IPS DF 6.9 (cell line): Measurements from ENCODE around the gene SPEG.

Experiments
- DNase-seq: peaks from one replicate; pipeline ENCODE4 v3.0.0-alpha.2; 2013; ENCODE audit warnings: low read depth, low spot score
- H3K27ac ChIP-seq: one replicate; pipeline ENCODE4 v1.5.1; 2013; ENCODE audit warnings: low read length, control low read depth
- H3K27me3 ChIP-seq: 2 replicates; pipeline ENCODE4 v1.6.1; 2013; ENCODE audit warnings: mild to moderate bottlenecking, low read length; ENCODE audit not compliant: control insufficient read depth, insufficient read depth
- H3K36me3 ChIP-seq: 2 replicates; pipeline ENCODE4 v1.6.1; 2013; ENCODE audit warnings: low read length; ENCODE audit not compliant: control insufficient read depth, insufficient read depth
- H3K4me1 ChIP-seq: 2 replicates; pipeline ENCODE4 v1.6.1; 2013; ENCODE audit warnings: low read length; ENCODE audit not compliant: control insufficient read depth, insufficient read depth
- H3K4me3 ChIP-seq: 2 replicates; pipeline ENCODE4 v1.5.1; 2013; ENCODE audit warnings: mild to moderate bottlenecking, low read length
- H3K9me3 ChIP-seq: 2 replicates; pipeline ENCODE4 v1.6.1; 2013; ENCODE audit warnings: low read length, inconsistent platforms; ENCODE audit not compliant: control insufficient read depth, insufficient read depth
- WGBS: extraction: QIAGEN DNeasy Blood & Tissue Kit; methylation state at CpG from one replicate; pipeline ENCODE4 v1.1.7; 2013; ENCODE audit warnings: mixed read lengths, missing lambda C conversion rate; ENCODE audit not compliant: insufficient read length, insufficient coverage; 5-methylcytosine and 5-hydroxymethylcytosine counted together

SPEG gene

DNA sequence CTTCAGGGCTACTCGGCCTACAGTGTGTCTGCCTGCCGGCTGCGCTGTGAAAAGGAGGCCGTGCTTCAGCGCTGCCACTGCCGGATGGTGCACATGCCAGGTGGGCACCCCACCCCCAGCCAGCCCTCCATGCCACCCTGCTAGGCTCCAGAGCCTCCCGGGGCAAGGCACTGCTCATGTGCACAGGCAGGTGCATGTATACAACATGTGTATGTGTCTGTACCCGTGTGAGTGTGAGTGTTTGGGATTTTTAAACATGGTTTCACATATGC, 97.7 kb downstream of the SPEG start:
- no peak for DNase-seq
- Histone ChIP-seq H3K27ac (no peak overlapping the region), H3K27me3 (peaks cover 3% of the 10 kb centered on the region; the same call in 1 of the 2 replicates), H3K4me1 (peaks cover 4% of the 10 kb centered on the region; the same call in 1 of the 2 replicates), H3K4me3 (no peak overlapping the region), H3K9me3 (no peaks in the 10 kb centered on the region), H3K36me3 (no peaks in the 10 kb centered on the region)
- no CpG with 5 or more reads among the region's 8 CpGs for WGBS

DNA sequence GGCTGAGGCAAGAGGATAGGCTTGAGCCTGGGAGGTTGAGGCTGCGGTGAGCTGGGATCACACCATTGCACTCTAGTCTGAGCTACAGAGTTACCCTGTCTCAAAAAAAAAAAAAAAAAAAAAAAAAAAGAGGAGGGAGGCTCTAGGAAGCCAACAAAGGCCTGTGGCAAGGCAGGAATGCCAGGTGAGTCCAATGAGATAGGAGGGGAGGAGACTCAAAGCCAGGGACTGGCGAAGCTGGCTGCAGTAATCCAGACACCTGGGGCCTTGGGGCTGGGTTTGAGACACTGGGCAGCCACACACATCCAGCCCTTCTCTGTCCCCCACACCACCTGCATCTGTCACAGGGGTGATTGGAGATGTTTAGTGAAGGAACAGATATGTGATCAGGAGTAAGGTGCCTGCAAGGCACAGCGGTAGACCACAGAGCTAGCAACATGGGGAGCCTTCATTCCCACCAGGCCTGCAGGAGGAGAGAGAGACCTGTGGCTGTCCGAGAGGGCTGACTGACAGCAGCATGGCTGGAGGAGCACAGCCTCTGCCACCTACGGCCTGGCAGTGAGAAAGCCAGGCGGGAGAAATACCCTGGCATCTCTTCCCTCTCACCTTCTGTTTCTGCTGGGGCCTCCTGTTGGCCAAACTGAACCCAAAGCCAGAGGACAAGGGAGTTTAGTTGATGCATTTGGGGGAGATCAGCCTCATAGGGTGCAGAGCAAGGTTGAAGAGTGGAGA, 99.5 kb downstream of the SPEG start:
- H3K9me3 ChIP-seq = no peaks in the 10 kb centered on the region
- WGBS = no CpG with 5 or more reads among the region's 6 CpGs
- H3K4me3 ChIP-seq = no peak overlapping the region
- DNase-seq = no peak
- no peak overlapping the region for H3K27ac ChIP-seq
- H3K4me1 ChIP-seq = peaks cover 11% of the 10 kb centered on the region; the same call in 1 of the 2 replicates
- H3K27me3 ChIP-seq = peaks cover 3% of the 10 kb centered on the region; the same call in 1 of the 2 replicates
- peaks cover under 1% of the 10 kb centered on the region; the same call in 1 of the 2 replicates for H3K36me3 ChIP-seq

DNA sequence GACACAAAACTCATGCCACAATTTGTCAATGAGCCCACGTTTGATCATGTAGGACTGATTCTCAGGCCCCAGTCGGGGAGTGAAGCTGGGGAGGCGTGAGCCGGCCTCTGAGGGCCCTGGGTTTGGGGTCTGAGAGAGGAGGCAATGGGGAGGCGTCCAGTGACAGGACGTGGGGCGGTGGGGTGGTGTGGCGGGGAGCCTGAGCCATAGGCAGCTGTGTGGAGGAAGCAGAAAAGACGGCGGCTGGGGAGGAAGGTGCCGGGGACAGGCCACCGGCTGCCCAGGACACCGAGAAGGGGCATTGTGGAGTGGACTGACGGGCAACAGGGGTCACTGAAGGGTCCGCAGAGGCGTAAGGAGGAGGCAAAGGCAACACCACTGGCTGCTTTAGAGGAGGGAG, 101.8 kb downstream of the SPEG start:
- H3K9me3 ChIP-seq = no peaks in the 10 kb centered on the region
- H3K4me3 ChIP-seq = no peak overlapping the region
- H3K36me3 ChIP-seq = peaks cover 15% of the 10 kb centered on the region
- no CpG with 5 or more reads among the region's 16 CpGs for WGBS
- DNase-seq = no peak
- peaks cover 8% of the 10 kb centered on the region; the same call in 1 of the 2 replicates for H3K4me1 ChIP-seq
- no peaks in the 10 kb centered on the region for H3K27me3 ChIP-seq
- no peak overlapping the region for H3K27ac ChIP-seq

DNA sequence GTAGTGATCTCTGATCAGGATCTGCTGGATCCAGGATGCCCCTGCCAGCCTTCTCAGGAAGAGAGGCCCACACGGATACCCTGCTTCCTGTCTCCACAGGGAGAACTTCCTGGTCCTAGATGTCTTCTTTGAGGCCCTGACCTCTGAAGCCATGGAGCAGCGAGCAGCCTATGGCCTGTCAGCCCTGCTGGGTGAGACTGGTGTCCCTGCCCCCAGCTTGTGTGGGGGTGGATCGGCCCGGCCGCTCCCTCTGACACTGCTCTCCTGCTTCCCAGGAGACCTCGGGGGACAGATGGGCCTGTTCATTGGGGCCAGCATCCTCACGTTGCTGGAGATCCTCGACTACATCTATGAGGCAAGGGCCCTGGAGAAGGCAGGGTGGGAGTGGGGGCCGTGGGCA, 102.3 kb downstream of the SPEG start:
- Histone ChIP-seq H3K36me3 (peaks cover 15% of the 10 kb centered on the region), H3K27me3 (no peaks in the 10 kb centered on the region), H3K4me3 (no peak overlapping the region), H3K4me1 (peaks cover 9% of the 10 kb centered on the region; the same call in 1 of the 2 replicates), H3K9me3 (no peaks in the 10 kb centered on the region), H3K27ac (no peak overlapping the region)
- no peak for DNase-seq
- no CpG with 5 or more reads among the region's 9 CpGs for WGBS

DNA sequence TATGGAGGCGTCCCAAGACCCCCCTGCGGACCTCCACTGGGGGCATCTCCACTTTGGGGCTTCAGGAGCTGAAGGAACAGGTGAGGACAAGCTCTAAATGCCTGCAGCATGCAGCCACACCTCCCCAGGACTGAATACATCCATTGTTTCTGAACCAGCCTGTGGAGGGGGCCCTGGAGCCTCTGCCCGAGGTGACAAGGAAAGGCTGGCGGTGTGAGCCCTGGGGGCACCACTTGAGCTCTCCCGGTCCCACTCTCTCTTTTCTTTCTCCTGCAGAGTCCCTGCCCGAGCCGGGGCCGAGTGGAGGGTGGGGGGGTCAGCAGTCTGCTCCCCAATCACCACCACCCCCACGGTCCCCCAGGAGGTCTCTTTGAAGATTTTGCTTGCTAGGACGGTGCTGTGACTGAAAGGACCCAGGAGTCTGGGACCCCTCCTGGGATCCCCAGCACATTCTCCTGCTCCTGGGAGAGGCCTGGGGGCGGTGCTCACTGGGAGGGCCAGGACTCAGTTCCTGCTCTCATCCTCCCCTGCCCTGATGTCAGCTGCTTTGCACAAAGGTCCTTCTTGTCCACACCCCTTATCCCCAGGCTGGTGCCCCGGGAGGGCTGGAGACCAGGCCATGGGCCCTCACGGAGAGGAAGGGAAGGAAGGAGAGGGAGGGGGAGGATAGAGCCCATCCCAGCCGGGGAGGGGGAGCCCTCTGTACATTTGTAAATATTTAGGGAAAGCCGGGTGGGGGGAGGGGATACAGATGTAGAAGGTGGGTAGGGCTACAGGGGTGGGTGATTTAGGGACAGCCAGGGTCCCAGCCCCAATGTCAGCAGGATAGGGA, 103.2 kb downstream of the SPEG start:
- Histone ChIP-seq H3K4me3 (no peak overlapping the region), H3K27me3 (no peaks in the 10 kb centered on the region)
- no peak for DNase-seq

DNA sequence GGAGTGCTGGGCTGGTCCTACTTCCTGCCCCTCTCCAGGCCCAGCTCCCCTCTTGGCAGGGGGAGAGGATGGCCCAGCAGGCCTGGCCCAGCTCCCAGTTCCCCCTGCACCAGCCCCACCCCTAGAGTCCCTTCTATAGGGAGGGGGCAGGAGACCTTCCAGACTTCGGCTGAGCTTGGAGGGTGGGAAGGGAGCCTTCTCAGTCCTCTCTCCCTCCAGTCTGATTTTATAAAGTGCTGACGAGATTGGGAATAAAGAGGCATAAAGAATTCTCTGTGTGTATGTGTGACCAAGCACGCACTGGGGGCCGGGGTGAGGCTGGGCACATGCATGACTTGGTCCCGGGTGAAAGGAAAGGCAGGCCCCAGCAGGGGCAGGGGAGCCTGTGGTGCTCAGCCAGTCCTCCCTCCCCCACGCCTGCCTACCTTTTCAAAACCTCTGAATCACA, 103.9 kb downstream of the SPEG start:
- Histone ChIP-seq H3K4me3 (no peak overlapping the region), H3K9me3 (no peaks in the 10 kb centered on the region), H3K36me3 (peaks cover 15% of the 10 kb centered on the region), H3K27ac (no peak overlapping the region), H3K4me1 (peaks cover 9% of the 10 kb centered on the region; the same call in 1 of the 2 replicates), H3K27me3 (no peaks in the 10 kb centered on the region)
- DNase-seq = no peak
- no CpG with 5 or more reads among the region's 6 CpGs for WGBS

More for the DNA sequence above, 103.2 kb downstream of the SPEG start:
- H3K36me3 ChIP-seq = peaks cover 15% of the 10 kb centered on the region
- WGBS = no CpG with 5 or more reads among the region's 15 CpGs
- no peak overlapping the region for H3K27ac ChIP-seq
- H3K4me1 ChIP-seq = peaks cover 9% of the 10 kb centered on the region; the same call in 1 of the 2 replicates
- H3K9me3 ChIP-seq = no peaks in the 10 kb centered on the region

DNA sequence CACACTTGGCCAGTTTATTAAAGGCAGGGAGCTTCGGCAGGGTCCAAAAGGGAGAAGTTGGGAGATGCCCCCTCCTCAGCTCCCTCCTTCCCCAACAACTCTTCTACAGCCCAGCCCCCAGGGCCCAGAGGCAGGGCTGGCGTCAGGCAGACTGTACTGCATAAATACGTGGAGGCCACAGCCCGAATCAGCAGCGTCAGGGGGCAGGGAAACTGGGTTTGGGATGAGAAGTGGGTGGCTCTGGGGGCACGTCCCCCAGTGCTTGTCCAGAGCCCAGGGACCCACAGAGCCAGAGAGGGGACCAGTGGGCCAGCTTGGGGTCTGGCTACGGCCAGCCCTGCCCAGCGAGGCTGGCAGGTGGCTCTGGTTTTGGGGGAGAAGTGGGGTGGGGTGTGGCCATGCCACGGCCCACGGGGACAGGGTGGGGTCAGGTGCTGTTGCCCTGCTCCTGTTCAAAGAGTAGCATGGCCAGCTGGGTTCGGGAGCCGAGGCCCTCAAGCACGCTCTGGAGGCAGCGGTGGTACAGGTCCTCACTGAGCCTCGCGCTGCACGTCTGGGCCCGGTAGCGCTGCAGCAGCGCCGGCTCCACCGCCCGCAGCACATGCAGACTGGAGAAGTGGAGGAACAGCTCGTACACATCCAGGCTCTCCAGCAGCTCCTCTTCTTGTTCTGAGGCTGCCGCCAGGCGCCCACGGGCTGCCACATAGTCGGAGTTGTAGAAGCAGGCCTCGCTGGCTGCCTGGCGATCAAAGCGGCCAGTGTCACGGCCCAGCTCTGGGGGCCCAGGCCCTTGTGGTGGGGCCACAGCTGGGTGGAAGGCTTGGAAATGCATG, 104.5 kb downstream of the SPEG start:
- no peak overlapping the region for H3K27ac ChIP-seq

DNA sequence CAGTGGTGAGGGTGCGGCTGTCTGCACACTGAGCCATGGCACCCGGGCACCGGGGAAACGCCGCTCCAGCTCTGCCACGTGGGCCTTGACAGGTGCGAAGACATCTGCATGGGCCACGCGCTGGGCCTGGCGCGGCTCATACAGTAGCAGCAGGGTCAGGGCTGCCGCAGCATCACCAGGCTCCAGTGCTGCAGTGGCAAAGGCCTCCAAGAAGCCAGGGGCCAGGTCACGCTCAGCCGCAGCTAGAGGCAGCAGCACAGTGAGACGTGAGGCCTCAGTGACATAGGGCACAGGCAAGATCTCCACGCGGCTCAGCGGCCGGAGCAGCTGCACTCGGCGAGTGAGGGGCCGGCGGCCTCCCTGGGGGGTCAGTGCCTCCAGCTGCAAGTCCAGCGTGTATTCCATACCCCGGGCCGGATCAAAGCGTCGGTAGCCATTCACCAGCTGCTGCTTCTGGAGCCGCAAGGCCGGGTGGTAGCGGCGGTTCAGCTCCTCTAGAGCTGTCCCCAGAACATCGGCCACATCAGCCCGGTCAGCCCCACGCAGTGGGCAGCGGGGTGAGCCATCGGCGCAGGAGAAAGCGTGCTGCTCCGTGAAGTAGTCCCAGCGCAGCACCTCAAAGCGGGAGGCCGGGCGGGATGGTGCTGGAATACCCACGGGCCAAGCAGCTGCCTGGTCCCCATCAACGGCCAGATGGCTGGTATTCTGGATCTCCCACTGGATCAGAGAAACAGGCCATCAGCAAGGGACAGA, 105.5 kb downstream of the SPEG start:
- WGBS = no CpG with 5 or more reads among the region's 46 CpGs
- no peak for DNase-seq
- no peak overlapping the region for H3K27ac ChIP-seq
- no peaks in the 10 kb centered on the region for H3K27me3 ChIP-seq
- H3K9me3 ChIP-seq = no peaks in the 10 kb centered on the region
- peaks cover 15% of the 10 kb centered on the region for H3K36me3 ChIP-seq
- no peak overlapping the region for H3K4me3 ChIP-seq
- H3K4me1 ChIP-seq = peaks cover 11% of the 10 kb centered on the region; the same call in 1 of the 2 replicates

More for the DNA sequence above, 104.5 kb downstream of the SPEG start:
- Histone ChIP-seq H3K36me3 (peaks cover 15% of the 10 kb centered on the region), H3K4me3 (no peak overlapping the region), H3K9me3 (no peaks in the 10 kb centered on the region), H3K4me1 (peaks cover 9% of the 10 kb centered on the region; the same call in 1 of the 2 replicates), H3K27me3 (no peaks in the 10 kb centered on the region)
- WGBS = no CpG with 5 or more reads among the region's 32 CpGs
- no peak for DNase-seq

DNA sequence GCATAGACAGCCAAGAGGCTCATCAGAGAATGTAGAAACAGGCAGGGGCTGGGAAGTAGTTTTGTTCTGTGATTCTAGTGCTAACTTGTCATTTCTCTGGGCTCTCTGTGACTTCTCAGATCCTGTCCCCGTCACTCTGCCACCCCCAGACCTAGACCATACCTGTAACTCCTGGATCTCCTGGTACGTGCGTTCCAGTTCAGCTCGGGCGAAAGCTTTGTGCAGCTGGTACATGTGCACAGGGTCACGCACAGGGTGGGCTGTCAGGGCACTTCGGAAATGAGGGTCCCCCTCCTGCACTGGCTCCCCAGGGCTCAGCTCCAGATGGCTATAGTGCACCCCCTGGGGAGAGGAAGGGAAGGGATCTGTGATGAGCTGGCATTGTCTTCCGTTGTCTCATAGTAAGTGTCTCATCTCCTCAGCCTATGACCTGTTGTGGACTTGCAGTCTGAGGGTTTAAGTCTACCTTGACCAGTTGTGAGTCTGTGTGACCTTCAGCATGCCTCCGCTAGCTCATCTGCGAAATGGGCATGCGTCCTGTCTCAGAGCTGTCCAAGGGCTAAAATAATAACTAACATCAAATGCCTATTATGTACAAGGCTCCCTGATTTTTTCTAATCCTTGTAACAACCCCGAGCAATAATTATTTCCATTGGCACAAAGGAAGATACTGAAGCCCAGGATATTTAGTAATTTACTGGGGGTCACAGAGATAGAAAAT, 106.3 kb downstream of the SPEG start:
- Histone ChIP-seq H3K36me3 (peaks cover 15% of the 10 kb centered on the region), H3K4me1 (peaks cover 11% of the 10 kb centered on the region; the same call in 1 of the 2 replicates), H3K4me3 (no peak overlapping the region), H3K27me3 (no peaks in the 10 kb centered on the region), H3K9me3 (no peaks in the 10 kb centered on the region), H3K27ac (no peak overlapping the region)
- WGBS = no CpG with 5 or more reads among the region's 12 CpGs
- no peak for DNase-seq
